Activated T-cell treated with anti-CD3 and anti-CD28 coated beads, Interleukin-2, amount 50 U/mL, for 1 hour (primary cell): ENCODE measurements around the gene RBBP6.
"Not testable (repeated sequence)": the region's sequence is repeated elsewhere in the genome, so short reads cannot be mapped to it uniquely, and the experiment has no call there.

Experiments used
- DNase-seq: peaks from one replicate; pipeline ENCODE4 v3.0.0-alpha.2; 2020

The RBBP6 gene

DNA sequence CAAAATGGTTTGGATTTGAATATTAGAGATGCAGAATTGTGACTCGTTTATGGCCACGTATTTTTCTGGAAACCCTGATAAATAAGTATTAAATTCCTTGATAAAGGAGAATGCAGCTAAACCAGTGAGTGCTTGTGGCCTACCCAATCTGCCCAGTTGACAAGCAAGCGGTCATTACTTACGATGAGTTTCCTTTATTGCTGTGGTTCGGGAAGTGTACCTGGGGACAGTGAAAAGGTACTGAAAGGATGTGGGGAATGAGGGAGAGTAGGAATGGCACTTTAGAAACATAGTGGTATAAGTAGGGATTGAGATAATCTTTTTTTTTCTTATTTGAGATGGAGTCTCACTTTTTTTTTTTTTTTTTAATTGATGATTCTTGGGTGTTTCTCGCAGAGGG is 33.8 kb downstream of the RBBP6 start:
- DNase-seq: no peak

DNA sequence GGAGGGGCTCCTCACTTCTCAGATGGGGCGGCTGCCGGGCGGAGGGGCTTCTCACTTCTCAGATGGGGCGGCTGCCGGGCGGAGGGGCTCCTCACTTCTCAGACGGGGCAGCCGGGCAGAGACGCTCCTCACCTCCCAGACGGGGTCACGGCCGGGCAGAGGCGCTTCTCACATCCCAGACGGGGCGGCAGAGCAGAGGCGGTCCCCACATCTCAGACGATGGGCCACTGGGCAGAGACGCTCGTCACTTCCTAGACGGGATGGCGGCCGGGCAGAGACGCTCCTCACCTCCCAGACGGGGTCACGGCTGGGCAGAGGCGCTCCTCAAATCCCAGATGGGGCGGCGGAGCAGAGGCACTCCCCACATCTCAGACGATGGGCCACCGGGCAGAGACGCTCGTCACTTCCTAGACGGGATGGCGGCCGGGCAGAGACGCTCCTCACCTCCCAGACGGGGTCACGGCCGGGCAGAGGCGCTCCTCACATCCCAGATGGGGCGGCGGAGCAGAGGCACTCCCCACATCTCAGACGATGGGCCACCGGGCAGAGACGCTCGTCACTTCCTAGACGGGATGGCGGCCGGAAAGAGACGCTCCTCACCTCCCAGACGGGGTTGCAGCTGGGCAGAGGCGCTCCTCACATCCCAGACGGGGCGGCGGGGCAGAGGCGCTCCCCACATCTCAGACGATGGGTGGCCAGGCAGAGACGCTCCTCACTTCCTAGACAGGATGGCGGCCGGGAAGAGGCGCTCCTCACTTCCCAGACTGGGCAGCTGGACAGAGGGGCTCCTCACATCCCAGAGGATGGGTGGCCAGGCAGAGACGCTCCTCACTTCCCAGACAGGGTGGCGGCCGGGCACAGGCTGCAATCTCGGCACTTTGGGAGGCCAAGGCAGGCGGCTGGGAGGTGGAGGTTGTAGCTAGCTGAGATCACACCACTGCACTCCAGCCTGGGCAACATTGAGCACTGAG is 35.4 kb downstream of the RBBP6 start:
- DNase-seq: not testable (repeated sequence)

DNA sequence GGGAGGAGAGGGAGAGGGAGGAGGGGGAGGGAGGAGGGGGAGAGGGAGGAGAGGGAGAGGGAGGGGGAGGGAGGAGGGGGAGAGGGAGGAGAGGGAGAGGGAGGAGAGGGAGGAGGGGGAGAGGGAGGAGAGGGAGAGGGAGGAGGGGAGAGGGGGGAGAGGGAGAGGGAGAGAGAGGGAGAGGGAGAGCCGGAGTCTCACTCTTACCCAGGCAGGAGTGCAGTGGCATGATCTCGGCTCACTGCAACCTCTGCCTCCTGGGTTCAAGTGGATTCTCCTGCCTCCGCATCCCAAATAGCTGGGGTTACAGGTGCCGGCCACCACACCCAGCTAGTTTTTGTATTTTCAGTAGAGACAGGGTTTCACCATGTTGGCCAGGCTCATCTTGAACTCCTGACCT is 36.4 kb downstream of the RBBP6 start:
- DNase-seq: not testable (repeated sequence)

DNA sequence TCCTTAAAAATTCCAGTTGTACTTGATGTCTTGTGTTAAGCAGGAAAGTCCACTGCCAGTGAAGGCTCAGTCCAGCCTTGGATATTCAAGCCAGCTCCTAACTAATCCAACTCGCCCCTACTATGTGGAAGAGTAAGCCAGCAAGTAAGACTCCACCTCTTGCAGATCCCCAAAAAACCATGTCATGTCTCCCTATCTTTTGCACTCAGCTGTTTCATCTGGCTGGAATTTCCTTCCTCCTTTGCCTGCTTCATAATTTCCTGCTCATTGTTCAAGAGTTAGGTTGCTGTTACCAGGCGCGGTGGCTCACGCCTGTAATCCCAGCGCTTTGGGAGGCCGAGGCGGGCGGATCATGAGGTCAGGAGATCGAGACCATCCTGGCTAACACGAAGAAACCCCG is 37.8 kb downstream of the RBBP6 start:
- DNase-seq: no peak

DNA sequence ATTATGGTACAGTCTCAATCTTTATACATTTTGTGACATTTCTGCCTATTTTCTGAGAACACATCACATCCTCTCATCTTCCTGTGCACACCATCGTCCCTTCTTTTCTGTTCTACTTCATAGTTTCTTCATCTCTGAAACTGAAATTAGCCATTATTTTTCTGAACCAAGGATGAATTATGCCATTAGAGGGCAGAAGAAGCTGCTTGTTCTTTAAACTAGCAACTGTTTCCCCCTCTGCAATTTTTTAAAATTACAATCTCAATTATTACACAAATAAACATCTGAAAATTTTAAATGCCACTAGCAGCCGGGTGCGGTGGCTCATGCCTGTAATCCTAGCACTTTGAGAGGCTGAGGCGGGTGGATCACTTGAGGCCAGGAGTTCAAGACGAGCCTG is 41.3 kb downstream of the RBBP6 start:
- DNase-seq: no peak

DNA sequence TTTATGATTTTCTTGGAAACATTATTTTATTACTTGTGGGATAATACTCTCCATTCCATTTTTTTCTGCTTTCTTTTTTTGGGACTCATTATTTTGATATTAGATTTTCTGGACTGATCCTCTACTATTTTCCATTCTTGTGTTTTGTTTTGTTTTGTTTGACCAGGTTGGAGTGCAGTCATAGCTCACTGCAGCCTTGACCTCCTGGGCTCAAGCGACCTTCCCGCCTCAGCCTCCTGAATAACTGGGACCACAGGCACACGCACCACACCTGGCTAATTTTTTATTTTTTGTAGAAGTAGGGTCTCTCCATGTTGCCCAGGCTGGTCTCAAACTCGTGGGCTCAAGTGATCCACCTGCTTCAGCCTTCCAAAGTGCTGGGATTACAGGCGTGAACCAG is 44.1 kb downstream of the RBBP6 start:
- no peak for DNase-seq

DNA sequence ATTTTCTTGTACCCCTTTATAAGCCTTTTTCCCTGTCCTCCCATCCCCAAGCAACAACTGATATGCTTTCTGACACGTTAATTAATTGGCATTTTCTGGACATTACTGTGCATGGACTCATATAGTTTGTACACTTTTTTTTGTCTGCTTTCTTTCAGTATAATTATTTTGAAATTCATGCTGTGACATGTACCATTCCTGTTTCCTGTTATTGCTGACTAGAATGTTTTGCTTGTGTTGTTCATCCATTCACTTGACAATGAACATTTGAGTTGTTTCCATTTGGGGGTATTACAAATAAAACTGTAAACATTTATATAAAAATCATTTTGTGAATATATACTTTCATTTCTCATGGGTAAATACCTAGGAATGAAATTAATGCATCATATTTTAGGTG is 50.6 kb downstream of the RBBP6 start:
- no peak for DNase-seq

DNA sequence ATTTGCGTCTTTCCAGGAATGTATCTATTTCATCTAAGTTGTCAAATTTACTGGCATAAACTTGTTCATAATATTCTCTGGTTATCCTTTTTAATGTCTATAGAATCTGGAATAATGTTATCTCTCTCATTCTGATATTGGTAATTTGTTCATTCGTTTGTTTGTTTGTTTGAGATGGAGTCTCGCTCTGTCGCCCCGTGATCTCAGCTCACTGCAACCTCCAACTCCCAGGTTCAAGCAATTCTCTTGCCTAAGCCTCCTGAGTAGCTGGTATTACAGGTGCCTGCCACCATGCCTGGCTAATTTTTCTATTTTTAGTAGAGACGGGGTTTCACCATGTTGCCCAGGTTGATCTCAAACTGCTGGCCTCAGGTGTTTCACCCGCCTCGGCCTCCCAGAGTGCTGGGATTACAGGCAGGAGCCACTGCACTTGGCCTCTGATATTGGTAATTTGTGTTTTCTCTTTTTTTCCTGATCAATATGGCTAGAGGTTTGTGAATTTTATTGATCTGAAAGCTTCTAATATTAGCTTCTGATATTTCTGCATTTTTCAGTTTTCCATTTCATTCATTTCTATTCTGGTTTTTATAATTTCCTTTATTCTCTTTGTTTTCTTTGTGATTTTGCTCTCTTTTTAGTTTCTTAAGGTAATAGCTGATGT is 59.5 kb downstream of the RBBP6 start:
- DNase-seq: no peak

DNA sequence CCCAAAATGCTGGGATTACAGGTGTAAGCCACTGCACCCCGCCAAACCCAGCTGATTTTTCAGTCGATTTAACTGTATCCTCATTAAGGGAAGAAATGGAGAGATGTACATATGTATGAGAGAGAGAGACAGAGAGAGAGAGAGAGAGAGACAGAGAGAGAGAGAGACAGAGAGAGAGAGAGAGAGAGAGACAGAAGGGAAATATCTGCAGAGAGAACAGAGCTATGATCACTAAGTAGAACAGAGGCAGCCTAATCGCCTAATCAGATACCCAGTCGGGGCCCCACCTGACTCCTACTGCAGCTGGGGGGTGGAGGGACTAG is 70.0 kb downstream of the RBBP6 start:
- no peak for DNase-seq

DNA sequence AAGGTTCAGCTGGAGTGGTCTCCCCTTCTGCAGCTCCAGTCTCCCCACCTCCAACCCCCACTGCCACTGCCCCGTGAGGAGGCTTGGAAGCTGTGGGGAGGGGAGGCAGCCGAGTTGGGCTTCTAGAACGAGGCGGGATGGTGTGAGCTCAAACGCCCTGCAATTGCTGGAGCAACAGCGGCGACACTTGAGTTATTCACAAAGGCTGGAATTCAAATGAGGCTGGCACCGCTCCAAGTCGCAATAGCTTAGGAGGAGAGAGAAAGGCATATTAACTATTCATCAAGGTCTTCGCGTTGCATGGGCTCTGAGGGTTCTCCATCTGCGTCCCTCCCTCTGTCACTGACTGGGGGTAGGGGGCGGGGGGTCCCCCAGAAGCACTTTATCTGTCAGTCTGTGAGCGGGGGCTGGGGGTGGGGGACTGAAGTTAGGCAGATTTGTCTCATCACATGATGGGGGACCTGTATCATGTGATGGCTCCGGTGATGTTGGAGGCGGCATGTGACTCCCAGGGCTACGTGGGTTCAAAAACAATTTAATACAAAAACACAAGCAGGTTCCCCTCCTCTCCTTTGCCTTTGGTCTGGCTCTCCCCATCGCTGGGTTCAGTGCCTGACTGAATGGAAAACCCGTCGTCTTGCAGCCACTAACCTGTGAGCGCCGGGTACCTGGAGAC is 70.5 kb downstream of the RBBP6 start:
- peak; percentile 17 for DNase-seq

DNA sequence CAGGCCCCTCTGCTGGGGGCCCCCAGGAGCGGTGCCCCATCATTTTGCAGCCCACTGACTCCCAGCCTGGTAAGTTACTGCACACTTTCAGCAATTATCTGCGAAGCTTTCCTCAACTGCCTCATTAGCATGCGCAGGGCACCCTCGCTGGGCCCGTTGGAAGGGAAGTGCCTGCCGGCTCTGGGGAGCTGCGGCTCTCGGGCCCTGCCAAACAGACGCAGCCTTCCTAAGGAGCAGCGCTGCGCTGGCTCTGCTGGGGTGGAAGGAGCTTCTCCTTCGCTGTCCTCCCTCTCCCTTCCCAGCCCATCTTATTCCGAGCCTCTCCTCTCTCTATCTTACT is 71.0 kb downstream of the RBBP6 start:
- no peak for DNase-seq

DNA sequence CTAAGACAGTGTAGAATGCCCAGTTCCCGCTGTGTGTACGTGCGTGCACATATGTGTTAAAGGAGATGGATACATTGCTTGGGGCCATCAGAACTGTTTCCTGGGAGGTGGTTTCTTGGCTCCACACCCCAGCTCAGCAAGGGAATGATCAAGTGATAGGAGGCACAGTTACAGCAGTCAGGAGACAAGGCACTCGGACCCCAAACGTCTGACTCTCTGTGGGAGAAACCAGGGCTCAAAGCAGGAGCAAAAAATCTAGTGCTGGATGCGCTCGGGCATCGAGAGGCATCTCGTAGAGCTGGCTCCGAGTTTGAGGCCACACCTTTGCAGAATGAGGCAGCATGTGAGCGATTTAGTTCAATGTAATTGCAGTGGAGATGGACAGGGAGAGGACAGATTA is 71.9 kb downstream of the RBBP6 start:
- no peak for DNase-seq

DNA sequence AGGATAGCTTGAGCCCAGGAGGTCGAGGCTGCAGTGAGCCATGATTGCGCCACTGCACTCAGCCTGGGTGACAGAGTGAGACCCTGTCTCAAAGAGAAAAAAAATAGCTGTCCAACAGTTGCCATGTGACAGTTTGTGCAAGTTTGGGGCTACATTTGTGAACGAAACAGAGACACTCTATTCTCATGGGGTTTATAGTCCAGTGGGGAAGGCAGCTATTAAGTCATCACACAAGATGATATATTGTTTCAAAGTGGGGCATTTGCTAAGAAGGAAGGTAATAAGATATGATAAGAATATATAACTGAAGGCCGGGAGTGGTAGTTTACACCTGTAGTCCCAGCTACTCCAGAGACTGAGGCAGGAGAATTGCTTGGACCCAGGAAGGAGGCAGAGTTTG is 73.3 kb downstream of the RBBP6 start:
- DNase-seq: no peak

DNA sequence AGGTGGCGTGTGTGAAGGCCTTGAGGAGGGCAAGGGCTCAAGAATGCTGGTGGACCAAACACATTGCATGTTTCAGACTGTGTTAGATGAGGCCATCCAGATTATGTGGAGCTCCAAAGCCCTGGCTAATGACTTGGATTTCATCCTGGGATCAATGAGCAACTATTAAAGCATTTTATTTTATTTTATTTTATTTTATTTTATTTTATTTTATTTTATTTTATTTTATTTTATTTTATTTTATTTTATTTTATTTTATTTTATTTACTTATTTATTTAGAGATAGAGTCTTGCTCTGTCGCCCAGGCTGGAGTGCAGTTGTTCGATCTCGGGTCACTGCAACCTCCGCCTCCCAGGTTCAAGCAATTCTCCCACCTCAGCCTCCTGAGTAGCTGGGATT is 73.9 kb downstream of the RBBP6 start:
- DNase-seq: not testable (repeated sequence)

DNA sequence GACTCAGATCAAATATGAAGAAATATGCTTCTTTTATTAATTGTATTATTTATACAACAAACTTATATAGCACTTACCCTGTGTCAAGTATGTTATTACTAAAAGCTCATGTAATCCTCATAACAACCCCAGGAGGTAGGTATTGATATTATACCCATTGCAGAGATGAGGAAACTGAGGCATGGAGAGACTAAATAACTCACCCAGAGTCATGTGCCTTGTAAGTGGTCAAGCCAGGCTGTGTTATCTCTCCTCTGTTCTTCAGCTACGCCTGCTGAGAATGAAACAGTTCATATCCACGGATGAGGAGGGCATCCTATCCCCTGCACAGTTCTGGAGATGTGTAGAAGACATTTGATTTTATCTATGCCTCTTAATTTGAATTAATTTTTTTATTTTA is 78.1 kb downstream of the RBBP6 start:
- no peak for DNase-seq
